CD4-positive, alpha-beta T cell (primary cell): Measurements from ENCODE around the gene C1orf94. TPM values are rescaled to one million over a fixed set of nuclear protein-coding genes. Genes with fewer than 3 reads are reported as not detected.

Source experiments
- ATAC-seq: fragments of 200-7000 bp; cut with Tn5 transposase; one replicate; pipeline ENCODE4 v1.10.0; 2022; ENCODE audit warnings: mild to moderate bottlenecking; ENCODE audit not compliant: poor library complexity
- CTCF ChIA-PET: fragments of 350-600 bp; sonication (Branson Sonifier 250); formaldehyde crosslinking; loops from one replicate; lab custom pipeline; 2021; ENCODE audit warnings: antibody characterized with exemption, inconsistent platforms; lab: Charles Lee
- POLR2A ChIA-PET: fragments of 350-600 bp; sonication (Branson Sonifier 250); formaldehyde crosslinking; loops from one replicate; lab custom pipeline; 2021; ENCODE audit warnings: antibody characterized with exemption, inconsistent platforms; lab: Charles Lee
- DNase-seq, 14 experiments: peaks; one replicate each; pipeline ENCODE4 v3.0.0-alpha.2; 2013 to 2020; ENCODE audit warnings: mixed read lengths in 2 of 14
- H3K27ac ChIP-seq, 2 donors: one replicate each; pipeline versions ENCODE4 v1.5.1 to v1.7.0; 2013; ENCODE audit warnings: low read length in 2 of 2, low read depth in 1 of 2, mild to moderate bottlenecking in 1 of 2
- H3K27me3 ChIP-seq, 2 experiments: 1 replicate in 1 of 2; 2 replicates in 1 of 2; pipeline versions ENCODE4 v1.6.1 to v1.7.0; 2013; ENCODE audit warnings: low read length in 2 of 2, control low read depth in 1 of 2, mild to moderate bottlenecking in 1 of 2, moderate library complexity in 1 of 2; ENCODE audit not compliant: insufficient read depth in 2 of 2, control insufficient read depth in 1 of 2
- H3K36me3 ChIP-seq: one replicate; pipeline ENCODE4 v1.6.1; 2013; ENCODE audit warnings: low read length, control low read depth; ENCODE audit not compliant: insufficient read depth
- H3K4me1 ChIP-seq: one replicate; pipeline ENCODE4 v1.6.1; 2013; ENCODE audit warnings: low read length, control low read depth; ENCODE audit not compliant: insufficient read depth
- H3K4me3 ChIP-seq: one replicate; pipeline ENCODE4 v1.5.1; 2013; ENCODE audit warnings: mild to moderate bottlenecking, low read length, moderate library complexity
- H3K9me3 ChIP-seq, 2 experiments: 1 replicate in 1 of 2; 2 replicates in 1 of 2; pipeline versions ENCODE4 v1.6.1 to v1.7.0; 2013; ENCODE audit warnings: low read length in 2 of 2, mild to moderate bottlenecking in 2 of 2, control low read depth in 1 of 2, moderate library complexity in 1 of 2; ENCODE audit not compliant: control insufficient read depth in 1 of 2, insufficient read depth in 1 of 2
- H3K27ac Mint-ChIP-seq: one replicate; pipeline ENCODE4 v1.8.0; 2020; ENCODE audit warnings: mixed read lengths
- H3K27me3 Mint-ChIP-seq: one replicate; pipeline ENCODE4 v1.8.0; 2021; ENCODE audit warnings: mixed read lengths
- H3K36me3 Mint-ChIP-seq: one replicate; pipeline ENCODE4 v1.8.0; 2021; ENCODE audit warnings: low read depth, mixed read lengths
- H3K4me1 Mint-ChIP-seq: one replicate; pipeline ENCODE4 v1.8.0; 2021; ENCODE audit warnings: low read depth, mixed read lengths
- H3K4me3 Mint-ChIP-seq: one replicate; pipeline ENCODE4 v1.8.0; 2020; ENCODE audit warnings: mild to moderate bottlenecking, mixed read lengths
- H3K9me3 Mint-ChIP-seq: one replicate; pipeline ENCODE4 v1.8.0; 2020; ENCODE audit warnings: mixed read lengths
- CTCF ChIP-seq: fragments of 200-600 bp; IDR thresholded peaks from one replicate; pipeline ENCODE4 v1.8.0; 2022; ENCODE audit warnings: antibody characterized with exemption, mild to moderate bottlenecking
- intact Hi-C, 2 experiments: fragments of 100-400 bp; cut with DNase I in 1 of 2; cut with micrococcal nuclease in 1 of 2; formaldehyde crosslinking; loops; one replicate each; pipeline versions ENCODE4 v1.15.1 to v1.9.0; 2023 to 2025; cut with DNase I, micrococcal nuclease
- total RNA-seq, 174 experiments: library from RNA in 2 of 174; stranded (reverse) in 2 of 174; gene quantifications; one replicate each; pipeline ENCODE4 v1.2.3 and lab custom pipeline; 2021 to 2026

Gene C1orf94
- total RNA-seq, 2 experiments from 2014 or later, result not detected

DNA sequence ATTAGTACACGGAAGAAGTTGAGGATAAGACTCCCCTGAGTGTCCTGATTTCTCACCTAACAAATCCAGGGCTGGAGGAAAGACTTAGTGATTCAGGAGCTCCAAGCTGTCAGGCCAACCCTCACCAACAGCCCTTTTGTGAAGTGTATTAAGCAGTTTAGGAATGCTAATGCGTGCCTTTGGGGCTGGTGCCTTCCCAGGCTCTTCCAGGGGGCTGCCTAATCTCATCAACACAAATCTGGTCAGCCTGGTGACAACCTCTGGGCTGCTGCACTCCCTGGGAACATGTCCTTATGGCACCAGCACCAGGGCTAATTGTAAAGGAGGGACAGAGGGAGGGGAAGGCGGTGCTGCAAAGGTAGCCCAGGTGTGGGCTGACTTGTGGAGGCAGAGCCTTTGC, 27.2 kb upstream of the C1orf94 start:
- DNase-seq, result no peak
- intact Hi-C loops, result no loop called here
- POLR2A ChIA-PET, result no interaction called here

GRCh38 chr1:34153246-34153645, 23.5 kb upstream of the C1orf94 start:
- no peak for DNase-seq
- Histone ChIP-seq H3K4me1 (no peaks in the 10 kb centered on the region), H3K36me3 (no peaks in the 10 kb centered on the region), H3K27ac (no peak overlapping the region), H3K27me3 (peaks cover 4 to 6% of the 10 kb centered on the region in 2 experiments), H3K4me3 (no peak overlapping the region), H3K9me3 (no peaks in the 10 kb centered on the region)
- Mint-ChIP-seq H3K4me1 (no peaks in the 10 kb centered on the region), H3K27ac (no peak overlapping the region), H3K4me3 (no peak overlapping the region), H3K9me3 (no peaks in the 10 kb centered on the region), H3K36me3 (no peaks in the 10 kb centered on the region), H3K27me3 (peaks cover 42% of the 10 kb centered on the region)
- TF ChIP-seq CTCF, result no peak
- intact Hi-C loops, result no loop called here
- ATAC-seq, result no peak
- ChIA-PET CTCF (no interaction called here), POLR2A (no interaction called here)

More for the DNA sequence above, 27.2 kb upstream of the C1orf94 start:
- H3K36me3 ChIP-seq, result no peaks in the 10 kb centered on the region
- H3K4me1 ChIP-seq, result no peaks in the 10 kb centered on the region
- H3K4me1 Mint-ChIP-seq, result no peaks in the 10 kb centered on the region
- CTCF ChIA-PET, result no interaction called here
- no peaks in the 10 kb centered on the region for H3K36me3 Mint-ChIP-seq
- no peak overlapping the region for H3K27ac Mint-ChIP-seq
- no peak for ATAC-seq
- no peak overlapping the region for H3K4me3 Mint-ChIP-seq
- TF ChIP-seq CTCF, result no peak
- H3K27me3 ChIP-seq, result peaks cover 4 to 7% of the 10 kb centered on the region in 2 experiments
- H3K9me3 ChIP-seq, result no peaks in the 10 kb centered on the region
- no peaks in the 10 kb centered on the region for H3K9me3 Mint-ChIP-seq
- H3K27me3 Mint-ChIP-seq, result peaks cover 34% of the 10 kb centered on the region
- H3K27ac ChIP-seq, result no peak overlapping the region
- no peak overlapping the region for H3K4me3 ChIP-seq

DNA sequence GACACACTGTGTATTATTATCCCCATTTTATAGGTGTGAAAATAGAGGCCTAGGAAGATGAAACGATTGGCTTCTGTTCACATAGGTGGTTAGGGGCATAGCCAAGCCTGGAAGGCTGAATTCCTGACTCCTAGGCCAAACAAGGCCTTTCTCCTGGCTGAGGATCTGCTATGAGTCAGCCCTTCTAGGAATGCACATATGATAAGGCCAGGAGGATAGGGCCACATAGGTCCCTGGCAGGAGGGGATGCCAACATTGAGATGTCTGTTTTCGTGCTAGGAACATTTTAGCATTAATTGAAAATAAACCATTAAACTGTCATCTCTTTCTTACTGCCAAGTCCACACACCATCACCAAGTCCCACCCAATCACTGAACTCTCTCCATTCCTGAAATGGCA, 20.8 kb upstream of the C1orf94 start:
- Histone ChIP-seq H3K4me3 (no peak overlapping the region), H3K27ac (no peak overlapping the region), H3K36me3 (no peaks in the 10 kb centered on the region), H3K9me3 (no peaks in the 10 kb centered on the region), H3K4me1 (no peaks in the 10 kb centered on the region), H3K27me3 (peaks cover 9 to 18% of the 10 kb centered on the region in 2 experiments)
- Mint-ChIP-seq H3K36me3 (no peaks in the 10 kb centered on the region), H3K4me3 (no peak overlapping the region), H3K27ac (no peak overlapping the region), H3K4me1 (no peaks in the 10 kb centered on the region), H3K9me3 (no peaks in the 10 kb centered on the region), H3K27me3 (peaks cover 58% of the 10 kb centered on the region)
- POLR2A ChIA-PET, result no interaction called here
- CTCF ChIA-PET, result no interaction called here
- no peak for TF ChIP-seq CTCF
- ATAC-seq (no peak), DNase-seq (no peak)
- intact Hi-C loops, result no loop called here
